Erythroblast (primary cell): ENCODE measurements around the gene PNPLA3.

Source experiments
- GATA1 ChIP-seq: IDR thresholded peaks from 2 replicates; pipeline ENCODE4 v1.6.1; 2011; ENCODE audit warnings: low read depth, mild to moderate bottlenecking, control low read depth, low read length, moderate library complexity
- POLR2A ChIP-seq: IDR thresholded peaks from 2 replicates; pipeline ENCODE4 v1.6.1; 2011; ENCODE audit warnings: mild to moderate bottlenecking, low read length

DNA sequence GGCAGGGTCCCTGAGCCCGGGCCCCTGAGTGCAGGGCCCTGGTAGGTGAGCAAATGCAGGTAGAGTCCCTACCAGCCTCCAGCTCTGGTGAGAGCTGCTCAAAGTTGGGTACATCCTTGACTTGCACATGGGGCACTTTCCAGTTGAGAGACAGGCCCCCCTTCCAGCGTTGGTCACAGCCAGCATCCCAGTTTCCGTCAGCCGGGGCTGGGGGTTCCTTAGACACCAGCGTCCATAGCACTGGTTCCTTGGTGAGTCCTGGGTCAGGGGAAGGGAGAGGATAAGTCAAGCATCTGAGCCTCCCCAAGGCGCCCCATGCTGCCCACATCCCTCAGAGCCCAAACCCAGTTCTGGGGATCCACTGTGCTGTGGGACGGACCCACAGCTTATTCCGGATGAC, 37.4 kb upstream of the PNPLA3 start:
- no peak for TF ChIP-seq POLR2A
- TF ChIP-seq GATA1 = no peak
